Right atrium auricular region (tissue), 2 donors: ENCODE data around the gene SPATS2L. TPM values are rescaled to one million over a fixed set of nuclear protein-coding genes. Genes with fewer than 3 reads are reported as not detected.

ENCODE experiments used
- DNase-seq: peaks from one replicate; pipeline ENCODE4 v3.0.0-alpha.2; 2019; ENCODE audit warnings: low spot score
- H3K27ac ChIP-seq, 2 donors: fragments of 200-600 bp; sonication (generic); 1 replicate in 1 of 2; 2 replicates in 1 of 2; pipeline ENCODE4 v1.5.1; 2016 to 2019
- H3K27me3 ChIP-seq, 2 donors: fragments of 200-600 bp; sonication (generic); one replicate each; pipeline versions ENCODE4 v1.5.1 to v1.6.0; 2017 to 2019
- H3K36me3 ChIP-seq: fragments of 200-600 bp; sonication (generic); one replicate; pipeline ENCODE4 v1.5.1; 2016
- H3K4me1 ChIP-seq, 2 donors: fragments of 200-600 bp; sonication (generic); one replicate each; pipeline versions ENCODE4 v1.5.1 to v1.6.0; 2017 to 2019
- H3K4me3 ChIP-seq, 2 donors: fragments of 200-600 bp; sonication (generic); 1 replicate in 1 of 2; 2 replicates in 1 of 2; pipeline ENCODE4 v1.5.1; 2017 to 2019; ENCODE audit warnings: mild to moderate bottlenecking in 1 of 2, moderate library complexity in 1 of 2
- H3K9me3 ChIP-seq, 2 donors: fragments of 200-600 bp; sonication (generic); one replicate each; pipeline ENCODE4 v1.5.1; 2019
- total RNA-seq, 2 donors: library from RNA; depleted of rRNA; stranded (reverse); fragments of >200 nt; gene quantifications; one replicate each; pipeline ENCODE4 v1.1.0, GENCODE V29; 2016
- TF ChIP-seq, protein P1 (sequence below), 2 donors: fragments of 200-600 bp; sonication (generic); IDR thresholded peaks; one replicate each; pipeline ENCODE4 v1.5.1; 2019; ENCODE audit warnings: antibody characterized with exemption in 2 of 2

SPATS2L gene
- total RNA-seq, 2 donors from 2014 or later, result 103 to 126 TPM

DNA sequence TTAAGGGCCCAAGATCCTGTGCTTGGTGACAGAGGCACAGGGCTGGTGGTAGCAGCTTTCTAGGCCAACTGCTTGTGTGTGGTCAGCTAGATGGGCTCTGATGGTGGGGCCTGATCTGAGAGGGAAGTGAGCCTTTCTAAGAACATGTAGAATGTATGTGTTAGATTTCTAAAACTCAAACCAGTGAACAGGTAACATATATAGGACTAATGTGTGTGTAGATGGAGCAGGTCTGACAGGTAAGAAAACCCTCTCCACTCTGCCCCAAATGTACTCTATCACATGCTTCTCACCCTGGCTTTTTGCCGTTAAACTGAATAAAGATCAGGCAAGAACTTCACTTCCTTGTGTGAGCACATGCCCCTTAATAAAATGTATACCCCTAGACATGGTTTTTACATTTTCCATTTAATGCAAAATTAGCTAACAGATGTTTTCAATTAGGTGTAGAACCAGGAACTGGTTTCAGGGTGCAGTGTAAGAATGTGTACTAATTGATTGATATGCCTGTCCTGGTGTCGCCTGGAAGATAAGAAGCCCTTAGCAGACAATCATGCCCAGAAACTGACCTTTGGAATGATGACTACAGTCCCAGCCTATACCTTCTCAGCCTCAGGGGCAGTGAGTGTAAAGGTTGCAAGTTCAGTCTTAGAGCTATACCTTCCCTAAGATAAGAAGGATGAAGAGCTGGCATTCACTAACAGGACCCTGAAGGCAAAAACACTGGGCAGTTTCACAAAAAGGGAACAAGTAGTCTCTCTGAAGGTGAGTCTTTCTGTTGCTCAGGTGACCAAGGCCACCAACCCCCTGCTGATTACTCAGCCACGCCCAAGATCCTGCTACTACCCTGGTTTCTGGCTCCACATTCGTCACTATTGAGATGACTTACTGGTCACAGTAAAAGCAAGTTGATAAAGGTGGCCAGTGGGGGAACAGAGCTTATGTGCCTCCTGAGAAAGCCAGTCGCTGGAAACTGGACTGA is 71.2 kb downstream of the SPATS2L start:
- Histone ChIP-seq H3K27me3 (no peaks in the 10 kb centered on the region), H3K4me1 (peaks cover 0 to 90% of the 10 kb centered on the region in 2 donors), H3K9me3 (no peaks in the 10 kb centered on the region), H3K4me3 (no peak overlapping the region), H3K27ac (peak overlapping the region; percentile 27 to 46), H3K36me3 (no peaks in the 10 kb centered on the region)
- TF ChIP-seq, protein P1, sequence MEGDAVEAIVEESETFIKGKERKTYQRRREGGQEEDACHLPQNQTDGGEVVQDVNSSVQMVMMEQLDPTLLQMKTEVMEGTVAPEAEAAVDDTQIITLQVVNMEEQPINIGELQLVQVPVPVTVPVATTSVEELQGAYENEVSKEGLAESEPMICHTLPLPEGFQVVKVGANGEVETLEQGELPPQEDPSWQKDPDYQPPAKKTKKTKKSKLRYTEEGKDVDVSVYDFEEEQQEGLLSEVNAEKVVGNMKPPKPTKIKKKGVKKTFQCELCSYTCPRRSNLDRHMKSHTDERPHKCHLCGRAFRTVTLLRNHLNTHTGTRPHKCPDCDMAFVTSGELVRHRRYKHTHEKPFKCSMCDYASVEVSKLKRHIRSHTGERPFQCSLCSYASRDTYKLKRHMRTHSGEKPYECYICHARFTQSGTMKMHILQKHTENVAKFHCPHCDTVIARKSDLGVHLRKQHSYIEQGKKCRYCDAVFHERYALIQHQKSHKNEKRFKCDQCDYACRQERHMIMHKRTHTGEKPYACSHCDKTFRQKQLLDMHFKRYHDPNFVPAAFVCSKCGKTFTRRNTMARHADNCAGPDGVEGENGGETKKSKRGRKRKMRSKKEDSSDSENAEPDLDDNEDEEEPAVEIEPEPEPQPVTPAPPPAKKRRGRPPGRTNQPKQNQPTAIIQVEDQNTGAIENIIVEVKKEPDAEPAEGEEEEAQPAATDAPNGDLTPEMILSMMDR (IDR thresholded peaks at IDR 0.05), result no peak
- no peak for DNase-seq

GRCh38 chr2:200378652-200379290 is 72.3 kb downstream of the SPATS2L start:
- TF ChIP-seq, protein P1 (IDR thresholded peaks at IDR 0.05), result no peak
- no peak for DNase-seq
- Histone ChIP-seq H3K4me1 (peaks cover 0 to 90% of the 10 kb centered on the region in 2 donors), H3K4me3 (no peak overlapping the region), H3K27ac (peak overlapping the region; percentile 27 to 54), H3K36me3 (no peaks in the 10 kb centered on the region), H3K9me3 (no peaks in the 10 kb centered on the region), H3K27me3 (no peaks in the 10 kb centered on the region)

DNA sequence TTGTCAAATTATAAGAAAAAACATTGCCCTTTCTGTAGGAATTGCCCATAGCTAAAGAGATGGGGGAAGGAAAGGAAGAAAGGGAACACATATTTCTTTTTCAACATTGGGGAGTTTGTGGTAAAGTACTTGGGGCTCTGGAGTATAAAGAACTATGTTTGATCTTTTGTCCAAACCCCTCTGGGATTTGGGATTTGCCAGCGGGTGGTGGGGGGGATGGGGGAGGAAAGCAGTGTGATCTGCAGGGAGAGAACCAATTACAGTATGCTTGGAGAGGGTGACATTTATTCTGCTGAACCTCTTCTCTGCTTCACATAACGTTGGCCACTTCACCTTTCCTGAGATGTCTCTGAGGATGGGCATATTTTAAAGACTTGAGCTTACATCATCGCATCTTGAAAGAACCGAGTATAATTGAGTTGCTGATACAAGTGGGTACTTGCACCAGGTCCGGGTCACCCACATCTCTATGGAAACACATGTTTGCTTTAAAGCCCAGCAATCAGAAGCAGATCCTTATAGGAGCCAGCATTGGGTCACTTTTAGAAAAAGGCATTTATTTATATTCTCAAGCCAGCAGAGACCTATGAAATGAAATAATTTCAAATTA is 73.1 kb downstream of the SPATS2L start:
- H3K36me3 ChIP-seq, result no peaks in the 10 kb centered on the region
- no peaks in the 10 kb centered on the region for H3K27me3 ChIP-seq
- no peak for DNase-seq
- H3K4me1 ChIP-seq, result peaks cover 0 to 82% of the 10 kb centered on the region in 2 donors
- H3K27ac ChIP-seq, result no peak overlapping the region
- no peak overlapping the region for H3K4me3 ChIP-seq
- TF ChIP-seq, protein P1 (IDR thresholded peaks at IDR 0.05), result no peak
- no peaks in the 10 kb centered on the region for H3K9me3 ChIP-seq

DNA sequence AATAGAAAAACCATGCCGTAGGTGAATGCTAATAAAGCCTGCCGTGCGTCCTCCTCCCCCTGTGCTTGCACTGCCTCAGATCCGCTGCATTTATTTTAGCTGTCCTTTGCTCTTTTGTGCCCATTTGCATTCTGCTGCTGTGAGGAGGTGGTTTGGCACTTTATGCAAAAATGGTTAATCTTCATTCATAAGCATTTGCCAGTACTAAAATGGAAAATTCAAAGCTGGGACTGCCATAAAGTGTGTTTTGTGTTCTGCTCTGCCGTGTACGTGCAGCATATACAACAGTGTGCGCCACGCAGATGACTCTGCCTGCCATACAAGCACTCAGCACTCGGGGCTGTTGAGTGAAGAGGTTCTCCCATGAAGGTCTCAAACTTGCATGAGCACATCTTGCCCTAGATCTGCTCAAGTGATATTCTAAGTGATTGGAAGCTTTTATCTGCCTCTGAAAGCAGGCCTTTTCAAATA is 73.6 kb downstream of the SPATS2L start:
- Histone ChIP-seq H3K4me1 (peaks cover 0 to 76% of the 10 kb centered on the region in 2 donors), H3K4me3 (no peak overlapping the region), H3K36me3 (no peaks in the 10 kb centered on the region), H3K9me3 (no peaks in the 10 kb centered on the region), H3K27me3 (no peaks in the 10 kb centered on the region), H3K27ac (no peak overlapping the region)
- no peak for DNase-seq
- TF ChIP-seq, protein P1 (IDR thresholded peaks at IDR 0.05), result no peak

DNA sequence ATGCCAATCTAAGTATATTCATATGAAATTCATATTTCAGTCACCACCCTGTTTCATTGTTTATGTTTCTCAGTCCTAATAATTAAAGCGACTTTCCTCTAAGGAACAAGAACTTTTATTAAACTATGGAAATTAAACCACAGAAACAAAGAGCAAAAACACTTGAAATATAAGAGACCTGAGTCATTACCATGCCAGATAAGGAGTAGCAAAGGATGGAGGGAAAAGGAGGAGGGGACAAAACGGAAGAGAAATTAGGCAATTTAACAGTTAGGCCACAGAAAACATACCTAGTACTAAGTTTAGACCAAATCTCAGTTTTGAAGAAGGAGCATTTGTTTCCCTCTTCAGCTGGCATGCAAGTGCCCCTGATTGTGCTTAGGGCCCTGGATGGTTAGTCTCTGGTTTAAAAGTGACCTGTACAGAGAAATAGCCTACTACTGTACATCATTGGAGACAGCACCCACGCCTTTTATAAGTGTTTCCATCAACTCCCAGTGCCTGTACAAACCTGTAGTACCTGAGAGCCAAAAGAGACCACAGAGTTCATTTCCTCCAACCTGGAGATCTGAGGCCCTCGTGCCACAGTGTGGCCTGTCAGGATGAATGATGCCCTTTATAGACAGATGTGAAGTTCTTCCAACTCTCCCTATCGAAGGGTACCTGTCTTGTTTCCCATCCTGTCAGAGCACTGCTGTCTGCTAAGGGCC is 74.5 kb downstream of the SPATS2L start:
- H3K27ac ChIP-seq, result no peak overlapping the region
- no peak for DNase-seq
- no peaks in the 10 kb centered on the region for H3K27me3 ChIP-seq
- no peaks in the 10 kb centered on the region for H3K9me3 ChIP-seq
- H3K36me3 ChIP-seq, result no peaks in the 10 kb centered on the region
- H3K4me1 ChIP-seq, result peaks cover 0 to 68% of the 10 kb centered on the region in 2 donors
- no peak overlapping the region for H3K4me3 ChIP-seq
- TF ChIP-seq, protein P1 (IDR thresholded peaks at IDR 0.05), result no peak
